Activated naive CD8-positive, alpha-beta T cell treated with anti-CD3 and anti-CD28 coated beads, Interleukin-2, amount 50 U/mL, for 16 hours (primary cell): Measurements from ENCODE around the gene SPECC1.
"Not testable (repeated sequence)": the region's sequence is repeated elsewhere in the genome, so short reads cannot be mapped to it uniquely, and the experiment has no call there.

Source experiments
- DNase-seq: peaks from one replicate; pipeline ENCODE4 v3.0.0-alpha.2; 2020; ENCODE audit warnings: low read depth, low spot score

SPECC1 gene, protein sequence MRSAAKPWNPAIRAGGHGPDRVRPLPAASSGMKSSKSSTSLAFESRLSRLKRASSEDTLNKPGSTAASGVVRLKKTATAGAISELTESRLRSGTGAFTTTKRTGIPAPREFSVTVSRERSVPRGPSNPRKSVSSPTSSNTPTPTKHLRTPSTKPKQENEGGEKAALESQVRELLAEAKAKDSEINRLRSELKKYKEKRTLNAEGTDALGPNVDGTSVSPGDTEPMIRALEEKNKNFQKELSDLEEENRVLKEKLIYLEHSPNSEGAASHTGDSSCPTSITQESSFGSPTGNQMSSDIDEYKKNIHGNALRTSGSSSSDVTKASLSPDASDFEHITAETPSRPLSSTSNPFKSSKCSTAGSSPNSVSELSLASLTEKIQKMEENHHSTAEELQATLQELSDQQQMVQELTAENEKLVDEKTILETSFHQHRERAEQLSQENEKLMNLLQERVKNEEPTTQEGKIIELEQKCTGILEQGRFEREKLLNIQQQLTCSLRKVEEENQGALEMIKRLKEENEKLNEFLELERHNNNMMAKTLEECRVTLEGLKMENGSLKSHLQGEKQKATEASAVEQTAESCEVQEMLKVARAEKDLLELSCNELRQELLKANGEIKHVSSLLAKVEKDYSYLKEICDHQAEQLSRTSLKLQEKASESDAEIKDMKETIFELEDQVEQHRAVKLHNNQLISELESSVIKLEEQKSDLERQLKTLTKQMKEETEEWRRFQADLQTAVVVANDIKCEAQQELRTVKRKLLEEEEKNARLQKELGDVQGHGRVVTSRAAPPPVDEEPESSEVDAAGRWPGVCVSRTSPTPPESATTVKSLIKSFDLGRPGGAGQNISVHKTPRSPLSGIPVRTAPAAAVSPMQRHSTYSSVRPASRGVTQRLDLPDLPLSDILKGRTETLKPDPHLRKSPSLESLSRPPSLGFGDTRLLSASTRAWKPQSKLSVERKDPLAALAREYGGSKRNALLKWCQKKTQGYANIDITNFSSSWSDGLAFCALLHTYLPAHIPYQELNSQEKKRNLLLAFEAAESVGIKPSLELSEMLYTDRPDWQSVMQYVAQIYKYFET

DNA sequence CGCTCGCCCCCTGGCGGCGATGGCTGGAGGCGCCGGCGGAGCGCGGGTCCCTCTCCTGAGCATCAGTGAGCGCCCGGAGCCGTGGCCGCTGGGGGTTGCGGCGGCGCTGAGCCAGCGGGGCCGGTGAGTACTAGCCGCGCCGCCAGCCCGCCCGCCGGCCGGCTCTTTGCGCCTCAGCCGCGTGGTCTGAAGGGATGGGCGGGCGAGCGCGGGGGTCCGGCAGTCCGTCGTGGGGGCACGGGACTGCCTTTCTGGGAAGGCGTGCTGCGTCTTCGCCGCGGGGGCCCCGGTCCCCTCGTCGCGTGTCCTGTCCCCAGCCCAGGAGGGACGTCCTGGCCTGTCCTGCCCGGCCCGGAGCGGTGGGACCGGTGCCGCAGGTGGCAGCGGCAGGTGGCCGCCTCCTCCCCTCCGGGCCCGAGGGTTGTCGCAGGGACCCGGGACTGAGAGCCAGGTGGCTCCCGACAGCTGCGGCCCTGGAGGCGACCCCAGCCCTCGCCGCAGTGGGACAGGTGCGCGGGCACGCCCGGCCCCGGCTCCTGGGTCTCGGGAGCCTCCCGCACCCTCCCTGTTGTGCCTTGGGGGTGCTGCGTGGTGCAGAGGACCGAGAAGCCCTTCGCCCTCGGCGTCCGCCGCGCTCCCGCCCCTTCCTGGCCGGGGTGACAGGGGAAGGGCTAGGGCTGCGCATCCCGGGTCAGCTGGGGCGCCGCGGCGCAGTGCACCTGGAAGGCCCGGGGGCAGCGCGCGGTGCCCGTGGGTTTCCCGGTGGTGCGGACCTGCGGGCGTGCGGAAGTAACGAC lies at the start of gene SPECC1:
TSS of gene SPECC1 (plus strand) at position 58 of the 797 bp plus-strand sequence. CDS start 87,293 bp downstream, outside the sequence.
- DNase-seq: peak; percentile 81

DNA sequence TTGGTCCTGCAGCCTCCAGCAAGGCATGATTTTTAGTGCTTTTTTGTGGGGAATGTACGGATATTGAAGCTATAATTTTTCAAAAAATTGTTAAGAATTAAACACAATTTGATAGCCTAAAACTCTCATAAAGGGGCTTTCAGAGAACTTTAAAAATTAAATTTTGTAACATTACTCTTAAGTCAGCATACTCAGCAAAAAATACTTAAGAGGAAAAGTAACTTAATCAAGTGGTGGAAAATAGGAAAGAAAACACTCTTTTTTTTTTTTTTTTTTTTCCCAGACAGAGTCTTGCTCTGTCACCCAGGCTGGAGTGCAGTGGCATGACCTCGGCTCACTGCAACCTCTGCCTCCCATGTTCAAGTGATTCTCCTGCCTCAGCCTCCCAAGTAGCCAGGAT lies 46.2 kb upstream of the SPECC1 start:
- DNase-seq: not testable (repeated sequence)

DNA sequence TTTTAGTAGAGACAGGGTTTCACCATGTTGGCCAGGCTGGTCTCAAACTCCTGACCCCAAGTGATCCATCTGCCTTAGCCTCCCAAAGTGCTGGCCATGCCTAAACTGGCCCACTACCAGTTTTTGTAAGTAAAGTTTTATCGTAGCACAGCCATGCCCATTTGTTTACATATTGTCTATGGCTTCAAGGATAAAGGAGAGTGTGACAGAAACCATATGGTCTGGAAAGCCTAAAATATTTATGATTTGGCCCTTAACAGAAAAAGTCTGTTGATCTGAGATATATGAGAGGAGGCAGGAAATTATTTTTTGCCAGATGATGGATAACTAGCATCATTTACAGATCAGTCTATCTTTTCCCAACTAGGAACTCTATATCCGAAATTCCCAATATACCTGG lies 36.0 kb upstream of the SPECC1 start:
- DNase-seq: no peak

DNA sequence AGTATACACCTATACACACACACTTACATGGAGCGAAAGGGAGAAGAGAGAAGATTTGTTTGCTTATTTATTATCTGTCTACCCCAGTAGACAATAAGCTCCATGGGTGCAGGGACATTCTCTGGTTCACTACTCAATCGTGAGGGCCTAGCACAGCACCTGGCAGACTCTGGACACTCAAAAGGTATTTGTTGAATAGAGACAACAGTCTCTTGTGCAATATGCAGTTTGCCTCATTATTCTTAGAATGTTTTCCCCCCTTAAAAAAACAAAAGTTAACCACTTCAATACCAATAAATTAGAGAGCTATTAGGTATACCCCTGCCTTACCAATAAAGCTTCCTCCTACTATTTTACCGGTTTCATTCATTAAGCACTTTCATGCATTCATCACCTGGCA lies 33.6 kb upstream of the SPECC1 start:
- no peak for DNase-seq

DNA sequence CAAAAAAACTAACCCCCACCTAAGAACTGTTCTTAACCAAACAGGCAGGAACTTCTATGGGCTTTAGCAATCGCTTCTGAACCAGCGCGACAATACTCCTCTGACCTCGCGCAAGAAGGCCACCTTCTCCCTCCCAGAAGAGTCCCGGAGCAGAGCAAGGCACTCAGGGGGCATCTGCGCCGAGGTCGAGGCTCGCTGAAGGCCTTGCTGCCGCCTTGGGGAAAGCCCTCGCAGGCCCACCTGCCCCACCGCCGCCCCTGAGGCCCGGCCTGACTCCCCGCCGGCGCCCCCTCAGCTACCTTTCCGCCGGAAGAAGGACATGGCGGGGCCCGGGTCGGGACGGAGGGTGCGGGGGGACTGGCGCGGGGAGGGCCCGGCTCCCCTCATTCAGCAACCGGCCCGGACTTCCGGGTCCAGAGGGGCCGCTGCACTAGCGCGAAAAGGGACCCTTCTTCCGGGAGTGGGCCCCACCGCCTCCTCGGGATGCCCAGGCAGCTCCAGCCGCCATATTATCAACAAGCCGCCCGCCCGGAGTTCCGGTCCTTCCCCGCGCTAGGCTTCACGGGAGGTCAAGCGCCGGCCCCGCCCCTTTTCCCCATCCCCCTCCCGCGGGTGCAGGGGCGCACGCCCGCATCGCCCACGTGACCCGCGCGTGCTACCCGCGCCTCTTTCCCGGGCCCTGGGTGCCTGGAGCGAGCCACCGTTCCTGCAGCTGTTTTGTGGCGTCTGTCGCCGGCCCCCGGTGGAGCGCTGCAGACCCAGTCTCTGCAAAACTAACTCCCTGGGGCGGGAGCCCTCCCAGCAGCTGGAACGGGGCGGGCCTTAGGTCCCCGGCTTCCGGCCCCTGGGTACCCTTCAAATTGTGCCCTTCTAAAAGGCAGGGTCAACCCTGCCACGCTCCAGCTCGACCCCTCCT lies 31.6 kb upstream of the SPECC1 start, which contains the start of gene AKAP10:
TSS of gene AKAP10 (minus strand) at position 536 of the 916 bp plus-strand sequence. CDS start at position 387, 149 bp downstream.
- peak; percentile 89 for DNase-seq

DNA sequence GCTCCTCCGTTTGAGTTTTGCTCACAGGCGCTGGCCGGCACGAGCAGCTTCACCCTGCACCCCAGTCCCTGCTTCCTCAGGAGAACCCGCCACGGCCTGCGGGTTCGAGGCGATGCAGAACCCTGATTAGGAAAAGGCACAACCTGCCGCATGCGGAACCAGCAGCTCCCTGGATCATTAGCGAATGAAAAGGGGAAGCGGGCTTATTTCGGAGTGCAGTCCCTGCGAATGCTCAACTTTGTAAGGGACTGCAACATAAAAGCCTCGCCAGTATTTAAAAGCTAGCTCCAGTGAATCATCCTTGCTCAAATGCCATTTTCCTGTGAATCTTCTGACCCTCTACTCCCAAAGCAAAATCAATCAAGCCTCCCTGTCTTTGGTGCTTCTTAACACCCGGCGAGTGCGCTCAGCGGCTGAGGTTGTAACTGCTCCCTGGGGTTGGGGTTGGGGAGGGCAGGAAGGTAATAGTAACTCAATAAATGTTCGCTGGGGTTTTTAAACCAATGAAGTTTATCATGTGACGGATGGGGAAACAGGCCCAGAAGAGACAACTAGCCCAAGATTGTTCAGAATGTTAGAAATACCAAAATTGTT lies 30.9 kb upstream of the SPECC1 start:
- DNase-seq: no peak

DNA sequence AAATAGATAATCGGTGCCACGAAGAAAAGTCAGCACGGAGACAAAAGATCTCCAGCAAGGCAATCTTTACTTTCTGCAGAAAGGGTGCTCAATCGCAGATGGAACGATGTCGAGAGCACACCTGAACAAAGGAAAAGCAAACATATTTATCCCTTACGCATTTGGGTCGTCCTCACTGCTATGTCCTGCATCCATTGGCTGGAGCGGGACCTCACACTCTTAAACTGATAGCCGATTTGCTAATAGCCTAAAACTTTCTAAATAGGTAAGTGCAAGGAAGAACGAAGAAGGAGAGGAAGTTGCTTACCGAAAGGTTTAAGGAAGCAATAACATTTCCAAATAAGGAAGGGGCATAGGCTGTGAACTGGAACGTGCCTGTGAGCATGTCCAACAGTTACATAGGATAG lies 30.4 kb upstream of the SPECC1 start:
- no peak for DNase-seq

DNA sequence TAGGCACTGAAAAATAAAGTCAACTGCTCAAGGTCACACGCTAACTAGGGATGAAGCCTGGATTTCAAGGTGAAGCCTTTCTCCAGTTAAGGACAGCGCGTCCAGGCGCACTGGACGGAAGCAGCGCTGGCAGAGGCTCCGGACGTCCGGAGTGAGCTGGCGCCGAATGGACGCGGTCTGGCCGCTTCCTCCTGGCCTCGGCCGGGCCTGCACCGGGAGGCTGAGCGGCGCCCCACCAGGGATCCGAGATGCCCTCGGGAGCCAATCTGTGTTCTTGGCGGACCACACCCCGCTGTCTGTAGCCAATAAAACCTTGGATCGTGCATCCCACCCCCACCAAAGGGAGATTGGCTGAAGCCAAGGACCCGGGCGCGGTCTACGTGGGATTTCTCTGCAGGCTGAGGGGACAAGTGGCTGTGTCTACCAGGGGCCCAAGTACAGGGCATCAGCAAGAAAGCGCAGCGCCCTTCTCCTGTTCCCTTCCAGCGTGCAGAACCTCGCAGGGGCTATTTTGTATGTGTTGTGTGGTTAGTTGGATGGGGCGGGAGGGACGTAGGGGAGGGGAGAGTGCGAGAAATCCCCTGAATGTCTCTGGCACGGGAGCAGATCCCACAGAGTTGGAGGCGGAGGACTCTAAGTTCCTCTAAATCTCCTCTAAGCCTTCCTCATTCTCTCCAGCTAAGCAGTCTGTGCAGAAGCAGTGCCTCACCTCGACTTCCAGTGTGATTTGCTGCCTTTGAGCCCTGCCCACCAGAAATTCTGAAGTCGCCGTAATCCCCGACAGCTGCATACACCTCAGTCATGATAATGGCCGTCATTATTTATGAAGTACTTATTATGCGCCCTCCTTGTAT lies 29.0 kb upstream of the SPECC1 start:
- no peak for DNase-seq

DNA sequence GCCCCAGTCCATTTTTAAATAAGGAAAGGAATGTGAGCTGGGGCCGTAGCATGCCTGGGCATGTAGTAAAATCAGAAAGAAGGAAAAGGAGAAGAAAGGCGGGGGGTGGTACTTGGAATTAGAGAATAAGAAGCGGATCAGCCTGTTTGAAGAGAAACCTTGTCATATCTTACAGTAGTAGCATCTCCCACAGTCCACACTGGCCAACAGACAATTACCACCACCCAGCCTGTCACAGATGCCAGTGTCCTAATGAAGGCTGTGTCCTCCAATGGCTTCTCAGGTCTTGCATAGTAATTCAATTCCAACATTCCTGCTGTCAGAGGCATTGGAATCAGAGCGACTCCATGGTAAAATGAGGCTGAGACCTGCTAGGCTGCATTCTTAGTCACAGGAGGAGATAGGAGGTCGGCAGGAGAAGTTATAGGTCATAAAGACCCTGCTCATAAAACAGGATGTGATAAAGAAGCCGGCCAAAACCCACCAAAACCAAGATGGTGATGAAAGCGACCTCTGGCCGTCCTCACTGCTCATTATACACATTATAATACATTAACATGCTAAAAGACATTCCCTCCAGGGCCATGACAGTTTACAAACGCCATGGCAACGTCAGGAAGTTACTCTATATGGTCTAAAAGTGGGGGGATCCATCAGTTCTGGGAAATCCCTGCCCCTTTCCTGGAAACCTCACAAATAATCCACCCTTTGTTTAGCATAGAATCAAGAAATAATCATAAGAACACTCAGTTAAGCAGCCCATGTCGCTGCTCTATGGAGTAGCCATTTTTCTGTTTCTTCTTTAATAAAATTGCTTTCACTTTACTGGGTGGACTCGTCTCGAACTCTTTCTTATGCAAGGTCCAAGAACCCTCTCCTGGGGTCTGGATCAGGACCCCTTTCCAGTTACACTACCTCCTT lies 22.0 kb upstream of the SPECC1 start:
- DNase-seq: no peak

DNA sequence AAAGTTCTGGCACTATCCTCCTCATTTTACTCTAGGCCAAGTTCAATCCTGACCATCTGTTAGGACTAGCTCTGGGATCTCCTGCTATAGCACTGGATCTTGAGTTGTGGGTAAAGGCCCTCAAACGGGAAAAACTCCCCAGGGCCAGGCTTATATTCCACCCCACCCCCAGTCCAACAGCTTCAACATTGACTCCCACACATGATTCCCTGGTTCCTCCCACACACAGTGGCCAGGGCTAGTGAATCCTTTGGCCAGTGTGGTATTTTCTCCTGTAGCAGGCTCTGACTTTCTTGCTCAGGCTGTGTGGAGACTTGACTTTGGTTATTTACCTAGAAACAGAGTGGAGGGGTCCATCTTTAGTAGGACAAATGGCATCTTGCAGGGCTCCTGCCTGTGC lies 21.3 kb upstream of the SPECC1 start:
- DNase-seq: no peak

DNA sequence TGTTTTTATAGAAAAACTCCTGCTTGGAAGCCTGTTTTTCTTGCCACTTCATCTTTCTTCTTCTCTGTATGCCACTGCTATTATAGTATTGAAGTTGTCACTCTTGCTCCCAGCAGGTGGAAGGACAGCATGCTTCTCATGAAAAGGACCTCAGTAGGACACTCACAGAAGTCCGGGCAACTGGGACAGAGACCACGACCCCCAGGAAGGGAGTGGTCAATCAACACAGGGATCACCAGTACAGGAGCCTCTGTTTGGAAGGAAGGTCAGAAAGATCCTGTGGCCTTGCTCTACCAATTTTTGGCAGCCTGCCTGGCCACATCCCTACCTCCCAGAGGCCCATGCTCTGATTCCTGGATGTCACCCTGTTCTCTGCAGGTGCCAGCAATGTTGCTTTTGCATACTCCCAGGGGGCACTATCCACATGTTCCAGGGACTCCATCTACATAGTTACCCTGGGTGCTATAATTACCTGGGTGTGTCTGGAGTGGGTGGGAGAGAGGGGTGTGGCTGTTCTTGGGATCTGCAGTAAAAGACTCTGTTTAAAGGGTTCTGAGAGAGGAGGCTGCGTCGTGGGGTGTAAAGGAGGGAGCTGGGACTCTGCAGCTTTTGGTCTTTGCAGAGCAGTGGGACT lies 17.8 kb upstream of the SPECC1 start:
- DNase-seq: no peak

DNA sequence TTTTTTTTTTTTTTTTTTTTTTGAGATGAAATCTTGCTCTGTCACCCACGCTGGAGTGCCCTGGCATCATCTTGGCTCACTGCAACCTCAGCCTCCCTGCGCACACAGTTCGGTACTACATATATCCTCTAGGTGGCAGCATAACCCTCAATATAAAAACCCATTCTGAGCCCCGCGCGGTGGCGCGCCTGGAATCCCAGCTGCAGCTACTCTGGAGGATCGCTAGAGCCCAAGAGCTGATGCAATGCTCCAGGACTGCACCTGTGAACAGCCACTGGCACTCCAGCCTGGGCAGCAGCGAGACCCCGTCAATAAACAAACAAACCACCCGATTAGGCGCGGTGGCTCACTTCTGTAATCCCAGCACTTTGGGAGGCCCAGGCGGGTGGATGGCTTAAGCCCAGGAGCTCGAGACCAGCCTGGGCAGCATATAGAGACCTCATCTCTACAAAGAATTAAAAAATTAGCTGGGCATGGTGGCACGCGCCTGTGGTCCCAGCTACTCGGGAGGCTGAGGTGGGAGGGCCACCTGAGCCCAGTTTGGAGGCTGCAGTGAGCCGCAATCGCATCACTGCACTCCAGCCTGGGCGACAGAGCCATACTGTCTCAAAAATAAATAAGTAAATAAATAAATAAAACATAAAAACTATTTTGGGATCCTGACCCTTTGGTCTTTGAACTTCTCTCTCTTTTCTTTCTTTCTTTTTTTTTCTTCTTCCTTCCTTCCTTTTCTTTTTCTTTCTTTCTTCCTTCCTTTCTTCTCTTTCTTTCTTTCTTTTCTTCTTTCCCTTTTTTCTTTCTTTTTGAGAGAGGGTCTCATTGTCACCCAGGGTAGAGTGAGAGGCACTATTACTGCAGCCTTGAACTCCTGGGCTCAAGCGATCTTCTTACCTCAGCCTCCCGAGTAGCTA lies 16.1 kb upstream of the SPECC1 start:
- peak; percentile 40 for DNase-seq

DNA sequence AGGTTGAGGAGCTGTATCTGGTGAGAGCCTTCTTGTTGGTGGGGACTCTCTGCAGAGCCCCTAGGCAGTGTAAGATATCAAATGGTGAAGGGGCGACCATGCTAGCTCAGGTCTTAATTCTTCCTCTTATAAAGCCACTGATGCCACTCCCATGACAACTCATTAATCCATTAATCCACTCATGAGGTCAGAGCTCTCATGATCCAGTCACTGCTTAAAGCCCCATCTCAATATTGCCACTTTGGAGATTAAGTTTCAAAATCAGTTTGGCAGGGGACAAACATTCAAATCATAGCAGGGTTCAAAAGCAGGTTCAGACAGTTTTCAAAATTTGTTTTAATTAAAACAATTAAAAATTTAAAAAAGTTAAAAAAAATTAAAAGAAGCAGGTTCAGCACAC lies 13.1 kb upstream of the SPECC1 start:
- no peak for DNase-seq

DNA sequence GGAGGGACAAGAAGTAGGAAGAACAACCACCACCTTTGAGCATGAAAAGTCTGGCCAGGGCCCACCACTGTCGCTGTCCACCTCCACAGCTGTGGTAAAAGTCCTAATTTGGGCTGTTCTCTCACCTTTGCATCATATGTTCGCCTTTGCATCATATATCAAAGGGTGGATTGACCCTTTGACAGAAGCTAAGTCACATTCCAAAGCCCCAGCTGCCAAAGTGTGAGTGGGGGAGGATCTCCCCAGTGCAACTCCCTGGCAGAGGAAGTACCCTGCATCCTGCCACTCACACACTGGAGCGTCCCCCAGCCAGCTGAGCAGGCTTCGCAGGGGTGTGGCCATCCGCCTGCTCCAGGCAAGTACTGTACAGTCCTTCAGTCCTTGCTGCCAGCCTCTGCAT lies 12.7 kb upstream of the SPECC1 start:
- DNase-seq: no peak

DNA sequence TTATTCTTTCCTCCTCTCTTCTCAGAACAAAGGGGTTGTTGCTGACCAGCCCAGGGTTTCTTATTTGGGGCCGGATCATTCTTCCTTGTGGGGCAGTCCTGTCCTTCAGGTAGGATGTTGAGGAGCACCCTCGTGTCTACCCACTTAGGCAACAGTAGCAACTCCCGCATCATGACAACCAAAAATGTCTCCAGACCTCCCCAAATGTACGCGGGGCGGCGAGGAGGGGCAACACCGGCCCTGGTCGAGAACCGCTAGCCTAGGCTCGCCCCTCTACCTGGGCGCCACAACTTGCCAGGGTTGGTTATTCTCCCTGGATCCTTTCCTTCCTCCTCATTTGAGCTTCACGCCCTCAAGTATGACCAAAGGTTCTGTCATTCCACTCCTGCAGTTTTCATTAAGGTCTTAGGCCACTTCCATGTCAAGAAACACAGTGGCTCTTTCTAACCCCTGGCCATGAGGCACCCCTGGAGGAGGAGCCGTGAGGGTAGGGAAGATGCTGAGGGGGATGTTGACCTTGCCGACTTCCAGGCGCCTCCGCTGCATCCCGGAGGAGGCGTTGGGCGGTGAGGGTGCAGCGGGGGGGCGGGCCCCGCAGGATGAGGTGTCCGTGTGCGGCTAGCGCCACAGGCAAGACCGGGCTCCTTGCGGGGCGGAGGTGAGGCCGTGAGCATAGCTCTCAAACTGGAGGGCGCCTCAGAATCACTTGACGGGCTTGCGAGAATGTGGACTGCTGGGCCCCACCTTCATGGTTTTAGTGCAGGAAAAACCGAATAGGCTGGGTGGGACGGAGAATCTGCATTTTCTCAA lies 712 bp upstream of the SPECC1 start:
- no peak for DNase-seq

DNA sequence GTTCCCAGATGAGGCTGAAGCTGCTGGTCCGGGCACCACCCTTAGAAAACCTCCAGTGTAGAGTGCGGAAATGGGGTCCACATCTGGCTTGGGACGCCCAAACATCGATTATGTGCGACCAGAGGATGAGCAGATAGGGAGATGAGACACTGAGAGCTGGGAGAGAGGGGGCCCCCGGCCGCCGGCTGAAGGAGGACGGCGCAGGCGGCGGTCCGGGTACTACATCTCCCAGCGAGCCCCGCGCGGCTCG lies 182 bp upstream of the SPECC1 start:
- no peak for DNase-seq
